ENCODE results near the gene C6orf47.

C6orf47 gene

GRCh38 chr6:31692886-31693285, 32.3 kb upstream of the C6orf47 start:
- no peak for TF ChIP-seq POLR2A (IDR thresholded peaks at IDR 0.05; ENCODE audit: low read length)
- no peak for TF ChIP-seq GATA1 (IDR thresholded peaks at IDR 0.05; ENCODE audit: low read depth, low read length)
- DNase-seq: no peak

DNA sequence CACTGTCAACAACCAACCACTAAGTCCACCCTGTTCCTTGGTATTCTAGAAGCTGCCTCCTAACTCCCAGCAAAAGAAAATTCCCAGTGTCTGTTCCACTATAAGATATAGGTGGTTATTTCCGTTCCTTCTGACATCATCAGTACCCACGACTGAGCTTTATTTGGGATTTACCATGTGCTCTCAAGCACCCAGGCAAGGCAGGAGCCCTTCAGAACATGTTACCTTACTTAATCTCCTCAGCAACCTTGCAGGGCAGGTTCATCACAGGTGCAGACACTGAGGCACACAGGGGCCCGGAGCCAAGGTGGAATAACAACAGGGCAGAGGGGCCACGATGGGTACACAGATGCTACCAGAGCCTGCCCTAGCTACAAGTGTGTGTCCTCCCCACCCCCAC, 31.8 kb upstream of the C6orf47 start:
- DNase-seq: no peak
- TF ChIP-seq GATA1 (IDR thresholded peaks at IDR 0.05; ENCODE audit: low read depth, low read length): no peak
- no peak for TF ChIP-seq POLR2A (IDR thresholded peaks at IDR 0.05; ENCODE audit: low read length)

DNA sequence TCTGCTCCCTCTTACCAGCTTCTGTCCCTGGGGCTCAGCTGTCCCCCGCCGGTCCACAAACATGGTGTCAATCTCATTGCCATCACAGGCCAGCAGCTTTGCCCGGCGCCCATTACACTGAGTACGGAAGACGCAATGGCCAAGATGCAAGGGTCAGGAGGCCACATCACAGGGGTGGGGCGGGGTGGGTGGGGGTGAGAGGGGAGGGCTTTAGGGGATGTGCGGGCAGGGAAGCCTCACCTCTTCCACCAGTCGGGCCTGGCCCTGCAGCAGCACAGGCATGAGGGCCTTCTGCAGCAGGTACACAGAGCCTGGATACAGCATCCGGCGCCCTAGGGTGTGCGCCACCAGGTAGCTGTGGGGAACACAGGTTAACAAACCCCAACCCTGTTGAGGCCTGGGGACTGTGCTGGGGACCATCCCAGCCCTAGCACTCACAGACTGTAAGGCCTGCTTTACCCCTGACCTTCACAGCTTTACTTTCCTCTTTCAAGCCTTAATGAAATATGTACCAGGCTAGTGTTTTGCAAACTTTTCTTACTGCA, 31.1 kb upstream of the C6orf47 start:
- TF ChIP-seq GATA1 (IDR thresholded peaks at IDR 0.05; ENCODE audit: low read depth, low read length) (no peak), POLR2A (IDR thresholded peaks at IDR 0.05; ENCODE audit: low read length) (no peak)
- no peak for DNase-seq

DNA sequence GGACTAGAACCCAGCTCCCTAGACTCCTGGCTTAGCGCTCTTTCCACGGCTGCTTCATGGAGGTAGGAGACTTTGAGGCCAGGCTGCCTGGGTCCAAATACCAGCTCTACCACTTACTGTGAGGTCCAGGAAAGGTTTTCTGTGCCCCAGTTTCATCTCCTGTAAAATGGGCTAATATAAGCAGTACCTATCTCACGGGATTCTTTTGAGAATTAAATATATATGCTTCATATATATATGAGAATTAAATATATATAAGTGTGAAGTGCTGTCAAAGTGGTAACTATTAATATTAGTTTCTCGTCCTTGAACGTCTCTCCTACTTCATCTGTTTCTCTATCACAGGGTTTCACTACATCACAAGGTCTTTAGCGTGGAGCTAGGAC, 30.5 kb upstream of the C6orf47 start:
- no peak for DNase-seq
- TF ChIP-seq POLR2A (IDR thresholded peaks at IDR 0.05; ENCODE audit: low read length): no peak
- TF ChIP-seq GATA1 (IDR thresholded peaks at IDR 0.05; ENCODE audit: low read depth, low read length): no peak

- TF ChIP-seq GATA1 (IDR thresholded peaks at IDR 0.05; ENCODE audit: low read depth, low read length): no peak
- TF ChIP-seq POLR2A (IDR thresholded peaks at IDR 0.05; ENCODE audit: low read length): no peak
- DNase-seq: peak; percentile 60 to 82
These were observed 29.9 kb upstream of the C6orf47 start for GRCh38 chr6:31690231-31691077.

GRCh38 chr6:31689249-31690110, 28.9 kb upstream of the C6orf47 start:
- peak in 1 of 2 experiments; percentile 30 for DNase-seq
- TF ChIP-seq POLR2A (IDR thresholded peaks at IDR 0.05; ENCODE audit: low read length) (no peak), GATA1 (IDR thresholded peaks at IDR 0.05; ENCODE audit: low read depth, low read length) (no peak)

- TF ChIP-seq POLR2A (IDR thresholded peaks at IDR 0.05; ENCODE audit: low read length): no peak
- TF ChIP-seq GATA1 (IDR thresholded peaks at IDR 0.05; ENCODE audit: low read depth, low read length): no peak
- DNase-seq: no peak
These were observed 27.5 kb upstream of the C6orf47 start for GRCh38 chr6:31687860-31688693.

DNA sequence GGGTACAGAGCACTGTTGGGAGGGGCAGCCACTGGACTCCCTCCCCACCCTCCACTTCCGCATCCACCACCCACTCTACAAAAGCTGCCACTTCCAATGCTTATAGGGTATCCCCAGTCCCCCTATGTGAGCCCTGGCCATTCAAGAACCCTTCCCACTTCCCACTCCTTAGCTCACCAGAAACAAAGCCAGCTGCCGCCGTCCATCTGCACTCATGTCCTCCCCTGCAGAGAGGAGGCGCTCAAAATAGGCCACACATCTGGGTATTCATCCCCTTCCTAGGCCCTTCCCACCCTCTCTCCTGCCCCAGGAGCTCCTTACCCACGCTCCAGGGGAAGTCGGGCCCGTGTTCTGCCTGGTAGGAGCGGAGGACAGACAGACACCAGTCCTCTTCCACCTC, 26.7 kb upstream of the C6orf47 start:
- no peak for DNase-seq
- TF ChIP-seq POLR2A (IDR thresholded peaks at IDR 0.05; ENCODE audit: low read length) (no peak), GATA1 (IDR thresholded peaks at IDR 0.05; ENCODE audit: low read depth, low read length) (no peak)

GRCh38 chr6:31686483-31686882, 25.9 kb upstream of the C6orf47 start:
- TF ChIP-seq POLR2A (IDR thresholded peaks at IDR 0.05; ENCODE audit: low read length): no peak
- TF ChIP-seq GATA1 (IDR thresholded peaks at IDR 0.05; ENCODE audit: low read depth, low read length): no peak
- DNase-seq: peak; percentile 72 to 78

DNA sequence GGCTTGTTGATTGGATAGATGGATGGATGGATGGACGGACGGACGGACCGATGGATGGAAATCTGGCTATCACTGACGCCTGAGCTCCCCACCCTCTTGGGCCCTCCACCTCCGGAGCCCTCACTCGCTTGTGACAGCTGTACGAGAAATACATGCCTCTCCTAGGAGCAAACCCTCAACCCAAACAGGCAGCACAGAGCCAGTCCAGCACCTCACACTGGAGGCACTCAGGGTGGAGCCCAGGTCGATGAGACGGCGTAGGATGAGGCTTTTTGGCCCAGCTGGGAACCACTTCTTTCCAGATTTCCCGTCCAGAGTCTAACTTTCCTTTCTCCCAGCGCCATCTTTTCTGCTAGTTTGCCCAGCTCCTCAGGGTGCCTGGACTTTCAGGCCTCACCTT, 23.0 kb upstream of the C6orf47 start:
- TF ChIP-seq POLR2A (IDR thresholded peaks at IDR 0.05; ENCODE audit: low read length) (no peak), GATA1 (IDR thresholded peaks at IDR 0.05; ENCODE audit: low read depth, low read length) (no peak)
- no peak for DNase-seq

DNA sequence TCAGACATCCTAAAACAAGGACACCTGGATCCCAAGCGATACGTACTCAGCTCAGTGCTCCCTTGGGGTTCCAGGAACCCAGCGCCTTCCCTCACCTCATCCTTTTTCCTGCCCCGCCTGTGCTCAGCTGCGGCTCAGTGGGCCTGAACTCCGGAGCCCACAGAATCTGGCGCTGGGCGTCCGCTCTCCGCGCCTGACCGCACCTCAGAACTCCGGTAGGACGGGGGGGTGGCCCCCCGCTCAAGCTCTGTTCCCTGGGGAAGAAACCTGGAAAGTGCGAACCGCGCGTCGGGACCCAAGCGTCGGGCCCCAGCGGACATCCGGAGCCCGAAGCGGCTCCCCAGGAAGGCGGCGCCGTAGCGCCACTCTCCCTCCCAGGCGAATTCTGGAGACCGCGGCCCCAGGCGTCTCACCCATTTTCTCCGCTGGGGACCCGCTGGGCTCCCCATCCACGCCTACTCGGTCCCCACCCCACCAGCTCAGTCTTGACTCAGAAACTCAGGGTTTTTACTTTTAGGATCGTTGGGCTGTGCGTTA, 20.6 kb upstream of the C6orf47 start:
- peak; percentile 15 for TF ChIP-seq POLR2A (IDR thresholded peaks at IDR 0.05; ENCODE audit: low read length)
- no peak for TF ChIP-seq GATA1 (IDR thresholded peaks at IDR 0.05; ENCODE audit: low read depth, low read length)
- peak; percentile 32 to 49 for DNase-seq

DNA sequence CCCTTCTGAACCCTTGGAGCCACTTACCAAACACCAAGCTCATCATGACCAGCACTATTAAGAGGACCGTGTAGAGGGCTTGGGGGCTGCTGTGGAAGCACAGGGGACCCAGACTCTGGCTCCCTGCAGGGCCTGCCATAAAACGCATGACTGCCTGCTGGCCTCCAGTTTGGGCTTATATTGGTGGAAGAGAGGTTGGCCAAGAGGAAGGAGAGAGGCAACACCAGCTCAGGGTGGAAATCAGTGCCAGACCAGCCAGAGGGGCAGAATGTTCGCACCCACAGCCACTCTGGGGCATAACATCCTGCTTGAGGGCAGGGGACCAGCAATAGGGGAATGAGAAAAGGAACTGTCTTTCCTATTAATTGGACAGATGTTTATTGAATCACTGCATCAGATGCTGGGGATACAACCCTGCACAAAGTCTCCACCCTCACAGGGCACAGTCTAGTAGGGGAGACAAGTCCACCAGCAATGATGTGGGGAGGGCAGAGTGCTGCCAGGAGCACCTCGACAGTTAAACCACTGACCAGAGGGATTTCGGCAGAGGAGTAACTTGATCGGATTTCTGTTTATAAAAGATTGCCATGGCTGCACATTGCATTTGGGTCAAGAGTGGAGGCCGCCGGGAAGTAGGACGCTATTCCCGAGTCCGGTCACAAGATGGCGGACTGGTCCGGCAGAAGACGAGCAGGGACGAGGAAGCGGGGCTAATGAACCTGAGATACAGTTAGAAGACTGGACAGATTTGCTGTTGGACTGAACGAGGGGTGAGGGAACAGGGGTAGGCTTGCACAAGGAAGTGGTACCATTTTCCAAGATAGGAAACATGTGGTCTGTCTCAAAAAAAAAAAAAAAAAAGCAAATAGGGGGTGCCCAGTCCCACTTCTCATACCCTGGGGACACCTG, 19.9 kb upstream of the C6orf47 start, which contains the start of gene LY6G5C:
Gene LY6G5C (minus strand): TSS at position 842 of the 909 bp plus-strand sequence. CDS start 694 bp downstream, at position 148.
- TF ChIP-seq POLR2A (IDR thresholded peaks at IDR 0.05; ENCODE audit: low read length): no peak
- no peak for TF ChIP-seq GATA1 (IDR thresholded peaks at IDR 0.05; ENCODE audit: low read depth, low read length)
- peak; percentile 81 to 89 for DNase-seq

All from erythroblast (primary cell).